Naive B cell (primary cell): ENCODE results near the gene PSMG2. TPM values are rescaled to one million over a fixed set of nuclear protein-coding genes. Genes with fewer than 3 reads are reported as not detected.

ENCODE experiments used
- ATAC-seq, 2 donors: fragments of 150-1000 bp; cut with Tn5 transposase; 2 replicates each; pipeline ENCODE4 v1.10.0; 2021; ENCODE audit warnings: low read depth in 2 of 2, mild to moderate bottlenecking in 2 of 2, moderate library complexity in 2 of 2
- DNase-seq: peaks from one replicate; pipeline ENCODE4 v3.0.0; 2022
- H3K27ac Mint-ChIP-seq, 6 donors: one replicate each; pipeline ENCODE4 v1.8.0; 2020 to 2022; ENCODE audit warnings: mild to moderate bottlenecking in 6 of 6, mixed read lengths in 6 of 6, moderate library complexity in 5 of 6, inconsistent platforms in 2 of 6
- H3K27me3 Mint-ChIP-seq, 3 donors: one replicate each; pipeline ENCODE4 v1.8.0; 2021 to 2022; ENCODE audit warnings: mixed read lengths in 3 of 3, mild to moderate bottlenecking in 1 of 3
- H3K36me3 Mint-ChIP-seq, 2 donors: one replicate each; pipeline ENCODE4 v1.8.0; 2020 to 2022; ENCODE audit warnings: mixed read lengths in 2 of 2, inconsistent platforms in 1 of 2, mild to moderate bottlenecking in 1 of 2
- H3K4me1 Mint-ChIP-seq, 3 donors: one replicate each; pipeline ENCODE4 v1.8.0; 2020 to 2022; ENCODE audit warnings: mixed read lengths in 3 of 3, inconsistent platforms in 1 of 3, mild to moderate bottlenecking in 1 of 3, moderate library complexity in 1 of 3
- H3K4me3 Mint-ChIP-seq, 8 donors: one replicate each; pipeline ENCODE4 v1.8.0; 2020 to 2022; ENCODE audit warnings: mild to moderate bottlenecking in 8 of 8, mixed read lengths in 8 of 8, moderate library complexity in 8 of 8, inconsistent platforms in 2 of 8
- H3K9me3 Mint-ChIP-seq, 7 donors: one replicate each; pipeline ENCODE4 v1.8.0; 2020 to 2022; ENCODE audit warnings: mixed read lengths in 7 of 7, mild to moderate bottlenecking in 5 of 7, inconsistent platforms in 2 of 7, moderate library complexity in 1 of 7
- polyA plus RNA-seq, 6 donors: library from polyadenylated mRNA; unstranded; fragments of 300-500 nt; fragmentation: Illumina TruSeq; gene quantifications; one replicate each; pipeline ENCODE4 v1.2.3, GENCODE V29; 2021; ENCODE audit warnings: low read depth in 6 of 6

PSMG2 gene
- polyA plus RNA-seq, 6 donors from 2014 or later: 62.4 to 124 (median 102) TPM

GRCh38 chr18:12692206-12692605, 10.6 kb upstream of the PSMG2 start:
- Mint-ChIP-seq H3K4me1 (peaks cover 0 to 8% (median 6%) of the 10 kb centered on the region in 3 donors), H3K4me3 (peak overlapping the region in 1 of 8 donors; percentile 33), H3K36me3 (peaks cover 6% of the 10 kb centered on the region in 2 donors), H3K27ac (peak overlapping the region in 1 of 6 donors; percentile 75), H3K27me3 (no peaks in the 10 kb centered on the region), H3K9me3 (no peaks in the 10 kb centered on the region)
- ATAC-seq (no peak), DNase-seq (no peak)

DNA sequence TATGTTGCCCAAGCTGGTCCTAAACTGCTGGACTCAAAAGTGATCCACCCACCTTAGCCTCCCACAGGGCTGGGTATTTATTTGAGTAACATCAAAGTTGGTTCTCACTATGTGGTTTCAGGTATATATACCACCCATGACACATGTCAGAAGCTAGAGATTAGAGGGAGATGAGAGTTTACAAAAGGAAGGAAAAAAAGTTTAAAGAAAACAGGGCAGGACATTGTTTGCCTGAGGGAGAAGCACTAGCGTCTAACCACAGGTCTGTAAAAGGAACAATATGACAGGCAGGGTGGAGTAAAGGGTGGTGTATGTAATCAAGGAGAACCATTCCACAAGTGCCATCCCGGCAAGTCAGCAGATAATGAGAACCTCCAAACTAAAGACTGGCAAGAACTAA, 8.8 kb upstream of the PSMG2 start:
- no peak overlapping the region for H3K27ac Mint-ChIP-seq
- no peaks in the 10 kb centered on the region for H3K9me3 Mint-ChIP-seq
- ATAC-seq: no peak
- H3K4me3 Mint-ChIP-seq: no peak overlapping the region
- no peaks in the 10 kb centered on the region for H3K27me3 Mint-ChIP-seq
- DNase-seq: no peak
- peaks cover 6 to 13% of the 10 kb centered on the region in 2 donors for H3K36me3 Mint-ChIP-seq
- H3K4me1 Mint-ChIP-seq: peaks cover 0 to 8% (median 6%) of the 10 kb centered on the region in 3 donors

DNA sequence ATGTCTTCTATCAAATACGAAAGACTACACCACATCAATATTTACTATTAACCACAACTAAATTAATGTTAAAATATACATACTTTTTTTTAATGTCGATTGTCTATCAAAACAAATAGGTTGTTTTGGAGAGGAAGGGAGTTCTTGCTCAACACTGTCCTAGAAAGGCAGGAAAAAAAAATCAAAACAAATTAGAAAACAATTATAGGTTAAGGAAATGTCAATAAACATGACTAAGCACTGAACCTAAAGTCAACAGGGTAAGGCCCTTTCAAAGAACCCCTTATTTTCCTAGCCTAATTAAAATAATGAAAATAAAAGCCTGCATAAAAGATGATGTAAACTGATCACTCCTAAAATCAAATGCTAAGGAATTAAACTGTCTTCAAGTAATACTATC, 3.1 kb upstream of the PSMG2 start:
- Mint-ChIP-seq H3K36me3 (peaks cover 0 to 8% of the 10 kb centered on the region in 2 donors), H3K27ac (no peak overlapping the region), H3K4me3 (peak overlapping the region in 1 of 8 donors; percentile 100), H3K9me3 (no peaks in the 10 kb centered on the region), H3K4me1 (peaks cover 29 to 34% (median 33%) of the 10 kb centered on the region in 3 donors), H3K27me3 (no peaks in the 10 kb centered on the region)
- no peak for DNase-seq
- ATAC-seq: no peak

DNA sequence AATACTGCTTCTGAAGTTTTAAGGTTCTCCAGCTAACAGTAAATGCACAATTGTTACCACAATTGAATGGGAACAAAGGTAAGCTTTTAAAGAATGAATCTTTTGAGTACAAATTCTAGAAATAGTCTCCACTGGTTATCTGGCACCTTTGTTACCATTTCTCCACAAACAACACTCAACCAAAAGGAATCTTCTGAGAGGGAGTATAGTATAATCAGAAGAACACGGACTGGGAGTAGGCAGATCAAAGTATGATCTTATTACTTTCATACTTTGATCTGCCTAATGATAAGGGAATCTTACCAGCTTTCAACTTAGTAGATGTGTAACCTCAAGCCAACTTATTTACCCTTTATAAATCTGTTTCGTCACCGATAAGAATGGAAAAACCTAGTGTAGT, 1.7 kb upstream of the PSMG2 start:
- H3K9me3 Mint-ChIP-seq: no peaks in the 10 kb centered on the region
- H3K27ac Mint-ChIP-seq: peak overlapping the region in 2 of 6 donors; percentile 100
- ATAC-seq (no peak), DNase-seq (no peak)
- H3K4me1 Mint-ChIP-seq: peaks cover 37 to 45% (median 42%) of the 10 kb centered on the region in 3 donors
- H3K4me3 Mint-ChIP-seq: peak overlapping the region; percentile 90 to 100 (median 96)
- H3K36me3 Mint-ChIP-seq: peaks cover 0 to 8% of the 10 kb centered on the region in 2 donors
- no peaks in the 10 kb centered on the region for H3K27me3 Mint-ChIP-seq

GRCh38 chr18:12703096-12703567, 290 bp downstream of the PSMG2 start:
- peak; percentile 44 to 54 for ATAC-seq
- no peaks in the 10 kb centered on the region for H3K27me3 Mint-ChIP-seq

DNA sequence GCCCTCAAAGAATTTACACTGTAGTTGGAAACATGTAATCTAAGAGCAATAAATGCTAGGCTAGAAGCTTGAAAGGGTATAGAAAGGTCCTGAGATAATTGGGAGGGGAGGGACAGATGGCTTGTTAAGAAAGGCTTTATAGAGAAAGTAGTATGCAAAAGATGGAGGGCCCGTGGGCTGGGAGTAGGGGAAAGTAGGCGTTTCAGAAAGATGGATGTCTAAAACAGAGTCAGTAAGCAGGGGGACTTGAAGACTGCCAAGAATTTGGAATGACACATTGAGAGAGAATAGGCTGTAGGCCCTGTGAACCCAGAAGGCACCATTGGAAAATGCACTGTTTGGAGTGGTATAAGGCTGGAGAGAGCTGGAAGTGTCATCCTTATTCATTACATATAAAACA, 822 bp downstream of the PSMG2 start:
- H3K36me3 Mint-ChIP-seq: peaks cover 4 to 7% of the 10 kb centered on the region in 2 donors
- no peaks in the 10 kb centered on the region for H3K9me3 Mint-ChIP-seq
- peak overlapping the region; percentile 90 to 100 (median 96) for H3K4me3 Mint-ChIP-seq
- no peak for DNase-seq
- no peaks in the 10 kb centered on the region for H3K27me3 Mint-ChIP-seq
- peak overlapping the region; percentile 99 to 100 (median 100) for H3K27ac Mint-ChIP-seq
- ATAC-seq: no peak
- H3K4me1 Mint-ChIP-seq: peaks cover 37 to 45% (median 44%) of the 10 kb centered on the region in 3 donors

More at GRCh38 chr18:12703096-12703567, 290 bp downstream of the PSMG2 start:
- Mint-ChIP-seq H3K36me3 (peaks cover 7 to 8% of the 10 kb centered on the region in 2 donors), H3K4me1 (peaks cover 37 to 45% (median 44%) of the 10 kb centered on the region in 3 donors), H3K4me3 (peak overlapping the region; percentile 90 to 100 (median 96)), H3K9me3 (no peaks in the 10 kb centered on the region), H3K27ac (peak overlapping the region; percentile 99 to 100 (median 100))
- no peak for DNase-seq

- no peak for ATAC-seq
- H3K27me3 Mint-ChIP-seq: no peaks in the 10 kb centered on the region
- H3K4me1 Mint-ChIP-seq: peaks cover 0 to 4% (median 0%) of the 10 kb centered on the region in 3 donors
- peaks cover 0 to 15% of the 10 kb centered on the region in 2 donors for H3K36me3 Mint-ChIP-seq
- no peak overlapping the region for H3K4me3 Mint-ChIP-seq
- no peaks in the 10 kb centered on the region for H3K9me3 Mint-ChIP-seq
- H3K27ac Mint-ChIP-seq: no peak overlapping the region
- DNase-seq: no peak
Measured at GRCh38 chr18:12711446-12711845, 8.6 kb downstream of the PSMG2 start.

DNA sequence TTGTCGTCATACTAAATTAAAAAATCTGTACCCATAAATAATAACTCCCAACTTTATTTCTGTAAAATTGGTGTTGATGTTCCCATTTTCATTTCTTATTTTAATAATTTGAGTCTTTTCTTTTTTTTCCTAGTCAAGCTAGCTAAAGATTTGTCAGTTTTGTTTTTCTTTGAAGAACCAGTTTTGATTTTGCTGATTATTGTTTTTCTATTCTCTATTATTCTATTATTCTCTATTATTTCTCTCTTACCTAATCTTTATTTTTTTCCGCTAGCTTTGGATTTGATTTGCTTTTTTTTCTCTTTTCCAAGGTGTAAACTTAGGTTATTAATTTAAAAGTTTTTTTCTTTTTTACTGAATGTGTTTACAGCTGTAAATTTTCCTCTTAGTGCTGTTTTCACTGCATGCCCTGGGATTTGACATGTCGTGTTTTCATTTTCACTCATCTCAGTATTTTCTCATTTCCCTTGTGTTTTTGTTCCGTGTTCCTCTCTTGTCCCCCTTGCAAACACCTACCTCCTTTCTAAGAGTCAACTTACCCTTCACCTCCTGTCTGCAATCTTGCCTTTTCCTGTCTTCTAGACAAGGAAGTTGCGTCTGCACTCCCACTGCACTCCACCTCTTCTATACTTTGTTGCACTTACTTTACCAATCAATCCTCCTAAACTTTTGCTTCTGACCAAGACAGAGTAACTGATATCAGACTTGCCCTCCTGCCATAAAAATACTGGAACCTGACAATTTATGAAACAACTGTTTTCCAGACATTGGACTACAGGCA, 18.8 kb downstream of the PSMG2 start:
- no peak overlapping the region for H3K4me3 Mint-ChIP-seq
- peak overlapping the region in 3 of 6 donors; percentile 20 to 94 (median 26) for H3K27ac Mint-ChIP-seq
- peaks cover 2 to 5% (median 4%) of the 10 kb centered on the region in 3 donors for H3K4me1 Mint-ChIP-seq
- DNase-seq (no peak), ATAC-seq (no peak)
- no peaks in the 10 kb centered on the region for H3K27me3 Mint-ChIP-seq
- H3K9me3 Mint-ChIP-seq: no peaks in the 10 kb centered on the region
- peaks cover 12 to 24% of the 10 kb centered on the region in 2 donors for H3K36me3 Mint-ChIP-seq

DNA sequence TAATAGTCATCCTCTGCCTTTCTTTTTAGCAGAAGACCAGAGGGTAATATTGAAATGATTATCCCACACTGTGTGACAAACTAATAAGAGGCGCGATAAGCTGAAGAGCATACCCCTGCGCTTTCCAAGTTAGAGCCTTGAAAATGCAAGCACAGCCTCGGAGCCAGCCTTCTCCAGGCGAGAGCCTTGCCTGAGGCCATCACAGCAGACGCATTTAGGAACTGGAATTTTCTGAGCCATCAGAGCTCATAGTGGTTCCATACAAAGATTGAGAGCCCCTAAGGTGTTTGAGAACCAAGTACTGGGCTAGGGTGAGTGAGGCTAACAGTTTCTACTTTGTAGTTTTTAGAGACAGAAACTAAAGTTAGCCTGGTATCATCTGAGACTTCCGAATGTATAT, 19.9 kb downstream of the PSMG2 start:
- Mint-ChIP-seq H3K4me3 (no peak overlapping the region), H3K4me1 (peaks cover 0 to 2% (median 0%) of the 10 kb centered on the region in 3 donors), H3K27ac (no peak overlapping the region), H3K27me3 (no peaks in the 10 kb centered on the region), H3K36me3 (peaks cover 12 to 17% of the 10 kb centered on the region in 2 donors), H3K9me3 (no peaks in the 10 kb centered on the region)
- ATAC-seq: no peak
- DNase-seq: no peak

GRCh38 chr18:12726331-12726730, 23.5 kb downstream of the PSMG2 start:
- Mint-ChIP-seq H3K27me3 (no peaks in the 10 kb centered on the region), H3K4me3 (peak overlapping the region in 2 of 8 donors; percentile 16 to 47), H3K36me3 (peaks cover 8 to 12% of the 10 kb centered on the region in 2 donors), H3K27ac (no peak overlapping the region), H3K9me3 (no peaks in the 10 kb centered on the region), H3K4me1 (peaks cover 0 to 2% (median 0%) of the 10 kb centered on the region in 3 donors)
- ATAC-seq (no peak), DNase-seq (no peak)

DNA sequence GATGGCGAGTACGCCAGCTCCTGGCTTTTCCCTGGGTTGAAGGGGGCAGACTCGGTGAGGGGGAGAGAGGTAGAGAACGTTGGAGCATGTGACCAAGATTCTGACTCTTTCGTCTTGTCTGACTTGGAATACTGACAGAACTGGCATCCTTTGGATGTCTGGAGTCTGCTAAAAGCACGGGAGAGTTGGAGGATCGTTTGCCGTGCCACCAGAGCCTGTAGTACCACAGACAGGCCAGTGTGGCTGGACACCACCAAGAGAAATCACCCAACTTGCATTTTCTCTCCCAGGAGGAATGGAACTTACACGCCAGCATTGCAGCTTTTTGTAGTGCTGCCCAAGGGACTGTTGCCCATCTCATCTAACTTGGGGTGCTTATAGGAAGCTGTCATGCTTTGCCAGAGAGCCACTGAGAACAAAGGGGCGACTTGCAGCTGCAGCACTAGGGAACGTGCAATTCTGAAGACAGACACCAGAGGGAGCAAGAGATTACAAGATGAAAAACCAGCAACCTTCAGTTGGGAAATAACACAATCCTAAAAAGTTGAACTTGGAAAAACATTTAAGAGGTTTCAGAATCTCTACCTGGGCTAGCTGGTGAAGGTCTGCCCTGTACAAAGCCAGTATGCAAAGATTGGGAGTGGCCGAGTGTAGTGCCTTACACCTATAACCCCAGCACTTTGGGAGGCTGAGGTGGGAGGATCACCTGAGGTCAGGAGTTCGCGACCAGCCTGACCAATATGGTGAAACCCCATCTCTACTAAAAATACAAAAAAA, 24.1 kb downstream of the PSMG2 start:
- Mint-ChIP-seq H3K36me3 (peaks cover 4 to 12% of the 10 kb centered on the region in 2 donors), H3K27me3 (no peaks in the 10 kb centered on the region), H3K4me3 (peak overlapping the region in 2 of 8 donors; percentile 16 to 47), H3K4me1 (peaks cover 0 to 2% (median 0%) of the 10 kb centered on the region in 3 donors), H3K27ac (no peak overlapping the region), H3K9me3 (no peaks in the 10 kb centered on the region)
- DNase-seq (peak; percentile 55), ATAC-seq (peak; percentile 43 to 58)

DNA sequence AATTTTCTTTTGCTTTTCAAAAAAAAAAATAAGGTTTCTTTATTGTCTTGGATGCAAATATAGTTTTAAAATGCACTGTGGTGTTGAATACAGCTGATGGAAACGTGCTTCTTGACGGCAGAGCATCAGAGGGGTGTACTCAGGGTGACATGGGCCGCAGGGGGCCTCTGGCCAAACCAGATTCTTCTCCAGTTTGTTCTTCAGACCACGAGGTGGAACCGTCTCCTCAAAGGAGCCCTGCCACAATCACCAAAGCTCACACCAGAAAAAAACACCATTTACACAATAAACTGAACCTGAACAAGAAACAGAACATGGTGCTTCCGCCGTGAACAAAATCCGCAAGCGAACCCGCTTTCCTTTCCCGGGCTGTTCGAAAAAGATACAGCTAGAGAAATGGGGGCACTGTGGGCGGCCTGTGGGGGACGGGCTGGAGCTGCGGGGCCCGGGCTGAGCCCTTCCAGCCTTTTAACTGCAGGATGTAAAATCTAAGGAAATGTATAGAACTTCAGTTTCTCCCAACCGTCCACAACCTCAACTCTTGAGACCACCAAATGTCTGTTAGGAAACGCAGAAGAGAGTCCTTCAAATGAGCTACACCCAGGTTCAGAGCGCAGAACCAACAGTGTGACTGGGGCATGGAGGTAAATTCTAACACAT, 34.5 kb downstream of the PSMG2 start:
- no peaks in the 10 kb centered on the region for H3K9me3 Mint-ChIP-seq
- DNase-seq (no peak), ATAC-seq (no peak)
- H3K27ac Mint-ChIP-seq: peak overlapping the region in 1 of 6 donors; percentile 17
- no peaks in the 10 kb centered on the region for H3K4me1 Mint-ChIP-seq
- H3K27me3 Mint-ChIP-seq: no peaks in the 10 kb centered on the region
- no peaks in the 10 kb centered on the region for H3K36me3 Mint-ChIP-seq
- H3K4me3 Mint-ChIP-seq: no peak overlapping the region

DNA sequence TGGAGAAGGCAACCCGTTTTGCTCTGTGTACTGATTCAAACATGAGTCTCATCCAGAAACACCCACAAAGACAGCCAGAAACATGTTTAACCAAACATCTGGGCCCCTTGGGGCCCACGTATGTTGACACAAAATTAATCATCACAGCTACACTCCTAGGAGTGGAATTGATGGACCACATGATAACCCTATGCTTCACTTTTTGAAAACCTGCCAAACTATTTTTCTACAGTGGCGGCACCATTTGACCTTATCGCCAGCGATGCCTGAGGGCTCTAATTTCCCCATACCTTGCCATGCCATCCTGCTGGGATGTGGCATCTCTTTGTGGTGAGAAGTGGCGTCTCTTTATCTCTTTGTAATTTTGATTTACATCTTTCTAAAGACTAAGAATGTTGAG, 38.5 kb downstream of the PSMG2 start:
- no peak overlapping the region for H3K27ac Mint-ChIP-seq
- H3K4me3 Mint-ChIP-seq: no peak overlapping the region
- H3K27me3 Mint-ChIP-seq: no peaks in the 10 kb centered on the region
- ATAC-seq (no peak), DNase-seq (no peak)
- H3K9me3 Mint-ChIP-seq: no peaks in the 10 kb centered on the region
- H3K36me3 Mint-ChIP-seq: no peaks in the 10 kb centered on the region
- no peaks in the 10 kb centered on the region for H3K4me1 Mint-ChIP-seq
